Measurements from ENCODE around the gene LASP1.
"Not testable (repeated sequence)": the region's sequence is repeated elsewhere in the genome, so short reads cannot be mapped to it uniquely, and the experiment has no call there.

Gene LASP1

GRCh38 chr17:38933962-38934361, 64.1 kb downstream of the LASP1 start:
- not testable (repeated sequence) for DNase-seq

GRCh38 chr17:38939987-38940386, 70.1 kb downstream of the LASP1 start:
- no peak for DNase-seq

- DNase-seq: no peak
These were observed 70.5 kb downstream of the LASP1 start for GRCh38 chr17:38940404-38940803.

GRCh38 chr17:38942696-38943334, 73.0 kb downstream of the LASP1 start:
- DNase-seq: no peak

GRCh38 chr17:38943607-38944006, 73.7 kb downstream of the LASP1 start:
- no peak for DNase-seq

- DNase-seq: no peak
These were observed 77.3 kb downstream of the LASP1 start for GRCh38 chr17:38947189-38947588.

GRCh38 chr17:38953800-38954199, 83.9 kb downstream of the LASP1 start:
- DNase-seq: not testable (repeated sequence)

GRCh38 chr17:38958326-38958725, 88.5 kb downstream of the LASP1 start:
- DNase-seq: no peak

GRCh38 chr17:38958756-38959155, 88.9 kb downstream of the LASP1 start:
- no peak for DNase-seq

- no peak for DNase-seq
These were observed 89.7 kb downstream of the LASP1 start for GRCh38 chr17:38959508-38959907.

GRCh38 chr17:38960402-38960801, 90.5 kb downstream of the LASP1 start:
- DNase-seq: no peak

- no peak for DNase-seq
These were observed 91.6 kb downstream of the LASP1 start for GRCh38 chr17:38961413-38961812.

GRCh38 chr17:38967290-38967738, 97.5 kb downstream of the LASP1 start, which contains the start of gene FBXO47:
FBXO47 (minus strand) TSS chr17:38967403; CDS start chr17:38963025, 4,378 bp downstream.
- DNase-seq: peak; percentile 16 to 92 (median 84)

GRCh38 chr17:38969281-38969680, 99.4 kb downstream of the LASP1 start:
- DNase-seq: no peak

- DNase-seq: no peak
These were observed 100.3 kb downstream of the LASP1 start for GRCh38 chr17:38970128-38970527.

GRCh38 chr17:38970804-38971203, 100.9 kb downstream of the LASP1 start:
- DNase-seq: no peak
